Measurements from ENCODE around the gene EBF4.
"Not testable (repeated sequence)": the region's sequence is repeated elsewhere in the genome, so short reads cannot be mapped to it uniquely, and the experiment has no call there.

The EBF4 gene

DNA sequence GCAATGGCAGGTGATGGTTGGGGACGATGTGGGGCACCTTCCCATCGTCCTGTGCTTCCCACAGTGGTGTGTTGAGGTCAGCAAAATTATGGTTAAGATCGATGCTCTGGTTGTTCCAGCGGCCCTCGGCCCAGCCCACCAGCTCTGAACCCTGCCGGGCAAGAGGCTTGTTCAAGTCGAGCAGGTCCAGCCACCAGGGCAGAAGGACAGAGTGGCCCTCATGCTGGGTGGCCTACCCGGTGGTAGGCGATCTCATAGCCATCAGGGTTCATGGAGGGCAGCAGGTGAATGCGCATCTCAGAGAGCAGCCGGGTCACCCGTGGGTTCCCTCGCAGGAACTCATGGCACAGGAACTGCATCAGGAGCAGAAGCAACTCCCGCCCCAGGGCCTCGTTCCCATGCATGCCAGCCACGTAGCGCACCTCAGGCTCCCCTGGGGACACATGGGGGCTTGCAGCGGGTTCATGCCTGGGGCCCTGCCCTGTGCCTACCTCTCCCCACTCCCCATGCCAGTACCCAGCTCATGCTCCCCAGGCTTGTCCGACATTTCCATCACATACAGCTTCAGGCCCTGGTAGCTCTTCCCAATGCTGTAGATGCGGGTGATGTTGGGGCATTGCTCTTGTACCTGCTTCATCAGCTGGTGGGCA is 103.6 kb downstream of the EBF4 start:
- no peak for DNase-seq (ENCODE audit: low spot score)

DNA sequence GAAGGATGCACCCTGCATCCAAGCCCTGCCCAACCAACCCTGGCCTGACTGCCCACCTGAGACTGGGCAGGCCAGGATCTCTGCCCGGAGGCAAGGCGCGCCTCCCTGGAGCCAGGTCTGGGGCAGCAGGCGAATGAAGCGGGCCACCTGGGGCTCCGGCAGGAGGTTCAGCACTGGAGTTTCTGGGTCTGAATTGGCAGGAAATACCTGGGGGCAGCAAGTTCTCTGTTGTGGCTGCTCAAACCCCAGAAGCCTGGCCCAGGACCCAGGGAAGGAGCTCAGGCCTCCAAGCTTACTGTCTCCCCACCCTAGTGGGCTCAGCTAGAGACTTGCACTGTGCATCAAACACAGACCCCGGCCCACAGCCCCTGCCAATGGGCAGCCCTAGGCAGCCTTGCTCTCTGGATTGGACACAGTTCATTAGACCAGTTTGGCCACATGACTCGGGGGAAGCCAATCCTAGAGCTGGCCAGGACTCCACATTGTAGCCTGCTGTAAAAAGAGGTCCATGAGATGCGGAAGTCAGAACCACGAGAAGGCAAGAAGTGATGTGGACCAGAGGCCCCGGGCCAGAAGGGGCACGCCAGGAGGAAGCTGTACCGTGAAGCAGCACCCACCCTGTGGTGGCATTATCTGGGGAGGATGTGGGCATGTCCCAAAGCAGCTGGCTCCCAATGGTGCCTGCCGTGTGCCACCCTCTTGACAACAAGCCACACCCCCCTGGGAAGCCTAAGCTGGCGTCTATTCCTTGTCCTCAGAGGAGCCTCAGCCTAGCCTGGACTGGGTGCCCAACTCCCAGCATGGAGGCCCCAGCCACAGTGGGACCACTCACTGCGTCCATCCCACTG is 104.8 kb downstream of the EBF4 start:
- no peak for DNase-seq (ENCODE audit: low spot score)

DNA sequence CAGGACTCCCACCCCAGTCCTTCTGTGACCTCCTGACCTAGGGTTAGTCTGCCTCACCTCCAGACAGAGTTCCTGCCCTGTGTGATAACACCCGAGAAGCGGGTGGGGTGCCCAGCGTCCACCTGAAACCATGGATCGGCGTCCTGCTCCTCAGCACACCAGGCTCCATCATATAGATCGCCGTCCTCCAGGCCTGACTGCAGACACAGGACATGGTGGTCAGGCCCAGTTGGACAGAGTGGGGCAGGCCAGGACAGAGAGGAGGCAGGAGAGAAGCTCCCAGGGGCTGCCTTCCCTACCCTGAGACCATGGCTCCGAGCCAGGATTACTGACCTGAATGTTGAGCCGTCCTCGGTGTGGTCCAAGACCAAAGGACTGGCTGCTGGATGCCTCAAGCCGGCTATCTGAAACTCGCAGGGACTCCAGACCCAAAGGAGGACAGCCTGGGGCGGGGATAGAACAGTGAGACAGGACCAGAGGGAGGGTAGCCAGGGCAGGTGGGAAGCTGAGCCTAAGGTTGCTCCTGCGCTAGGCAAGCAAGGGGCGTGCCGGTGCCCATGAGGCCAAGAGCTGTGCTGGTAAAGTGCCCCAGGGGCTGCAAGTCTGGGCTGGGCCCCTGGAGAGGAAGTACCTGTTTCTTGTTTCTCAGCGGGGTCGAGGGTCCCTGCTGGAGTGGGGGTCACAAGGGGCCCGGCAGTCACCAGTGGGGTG is 105.7 kb downstream of the EBF4 start:
- DNase-seq (ENCODE audit: low spot score), result no peak

DNA sequence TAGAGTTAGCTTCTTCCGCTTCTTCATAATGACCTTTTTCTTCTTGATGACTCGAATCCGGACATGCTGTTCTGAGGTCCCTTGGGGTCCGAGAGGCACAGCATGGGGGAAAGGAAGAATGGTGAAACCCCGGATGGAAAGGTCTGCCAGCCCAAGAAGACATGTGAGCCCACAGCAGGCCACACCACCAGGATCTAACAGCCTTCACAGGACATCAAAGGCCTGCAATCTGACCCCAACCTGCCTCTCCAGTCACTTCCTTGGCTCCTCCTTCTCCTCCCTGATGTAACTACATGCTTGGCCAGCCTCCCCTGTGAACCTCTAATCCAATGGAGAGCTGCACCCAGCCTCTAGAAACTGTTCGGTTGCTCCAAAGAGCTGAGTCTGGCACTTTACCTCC is 106.2 kb downstream of the EBF4 start:
- peak; percentile 73 for DNase-seq (ENCODE audit: low spot score)

DNA sequence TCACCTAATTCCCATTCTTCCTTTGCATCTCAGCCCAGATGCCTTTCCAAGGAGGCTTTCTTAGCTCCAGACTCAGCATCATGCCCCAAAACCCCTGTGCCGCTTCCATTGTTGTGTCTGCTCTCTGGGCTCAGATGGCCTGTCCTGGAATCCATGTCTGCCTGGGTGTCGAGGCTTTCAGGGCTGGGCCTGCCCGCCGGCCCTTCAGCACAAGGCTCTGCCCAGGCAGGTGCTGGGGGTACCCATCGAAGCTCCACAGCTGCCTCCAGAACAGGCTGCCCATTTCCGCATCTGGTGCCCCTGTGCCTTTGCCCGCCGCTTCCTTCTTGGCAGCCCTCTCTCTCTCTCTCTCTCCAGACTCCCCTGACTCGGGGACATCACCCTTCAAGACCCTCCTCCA is 106.7 kb downstream of the EBF4 start:
- no peak for DNase-seq (ENCODE audit: low spot score)

DNA sequence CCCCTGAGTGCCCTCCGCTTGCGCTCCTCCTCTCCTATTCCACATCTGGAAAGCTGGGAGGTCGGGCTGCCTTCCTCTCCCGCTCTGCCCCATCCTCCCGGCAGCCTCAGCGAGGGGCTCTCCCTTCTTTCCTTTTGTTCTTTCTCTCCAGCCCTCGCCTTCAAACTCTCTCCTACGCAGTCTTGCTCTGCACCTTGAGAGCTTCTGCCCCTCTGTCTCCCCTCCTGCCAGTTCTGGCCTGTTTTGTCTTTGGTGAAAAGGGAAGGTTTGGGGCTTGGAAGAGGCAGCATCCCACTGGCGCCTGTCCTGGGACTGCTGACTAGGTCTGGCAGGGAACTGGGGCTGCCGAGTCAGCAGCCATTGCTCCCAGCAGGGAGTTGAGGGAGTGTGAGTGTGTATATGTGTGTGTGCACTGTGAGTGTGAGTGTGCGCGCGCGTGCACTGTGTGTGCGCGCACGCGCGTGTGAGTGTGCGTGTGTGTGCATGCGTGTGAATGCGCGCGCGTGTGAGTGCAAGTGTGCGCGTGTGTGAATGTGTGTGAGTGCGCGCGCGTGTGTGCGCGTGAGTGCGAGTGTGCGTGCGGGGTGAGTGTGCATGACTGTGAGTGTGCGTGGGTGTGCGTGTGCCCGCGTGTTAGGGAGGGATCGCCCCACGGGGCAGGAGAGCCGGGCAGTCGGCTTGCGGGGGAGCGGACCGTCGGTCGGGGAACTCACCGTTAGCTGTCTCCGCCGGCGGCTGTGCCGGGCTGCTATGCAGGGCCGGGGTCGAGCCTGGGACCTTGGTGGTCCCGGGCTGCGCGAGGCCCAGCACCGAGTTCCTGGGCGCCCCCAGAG is 107.3 kb downstream of the EBF4 start:
- DNase-seq (ENCODE audit: low spot score), result no peak

DNA sequence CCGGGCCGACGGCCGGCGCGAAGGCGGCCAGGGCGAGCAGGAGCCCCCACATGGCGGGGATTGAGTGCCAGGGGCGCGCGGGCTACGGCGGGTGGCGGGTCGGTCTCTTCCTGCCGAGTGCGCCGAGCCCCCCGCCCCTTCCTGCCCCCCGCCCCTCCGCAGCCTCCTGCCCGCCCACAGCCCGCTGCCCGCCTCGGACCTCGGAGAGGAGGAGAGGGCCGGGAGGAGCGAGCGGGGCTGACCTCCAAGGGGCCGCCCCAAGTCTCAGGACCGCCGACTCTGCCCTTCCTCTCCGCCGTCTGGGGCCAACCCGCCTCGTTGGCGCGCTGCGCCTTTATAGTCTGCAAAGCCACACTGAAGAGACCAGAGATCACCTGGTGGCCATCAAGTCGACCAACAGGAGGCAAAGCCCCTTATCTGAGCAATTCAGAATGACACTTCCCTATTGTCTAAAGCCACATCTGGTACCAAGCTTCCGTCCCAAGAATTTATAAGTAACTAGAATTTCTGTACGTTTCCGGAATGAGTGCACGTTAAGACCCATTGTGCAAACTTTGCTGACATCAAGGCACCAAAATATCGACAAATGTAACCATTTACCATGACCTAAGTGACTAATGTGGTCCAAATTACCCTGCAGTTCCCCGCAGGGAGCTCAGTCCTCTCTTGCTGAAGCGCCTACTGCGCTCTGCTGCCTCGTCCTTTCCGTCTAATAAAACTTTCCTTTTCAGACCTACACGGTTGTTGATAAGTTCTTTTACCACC is 108.1 kb downstream of the EBF4 start, which contains the start of gene CPXM1:
TSS of gene CPXM1 (minus strand) at position 107 of the 765 bp plus-strand sequence. CDS start at position 52, 55 bp downstream.
- DNase-seq (ENCODE audit: low spot score), result no peak

DNA sequence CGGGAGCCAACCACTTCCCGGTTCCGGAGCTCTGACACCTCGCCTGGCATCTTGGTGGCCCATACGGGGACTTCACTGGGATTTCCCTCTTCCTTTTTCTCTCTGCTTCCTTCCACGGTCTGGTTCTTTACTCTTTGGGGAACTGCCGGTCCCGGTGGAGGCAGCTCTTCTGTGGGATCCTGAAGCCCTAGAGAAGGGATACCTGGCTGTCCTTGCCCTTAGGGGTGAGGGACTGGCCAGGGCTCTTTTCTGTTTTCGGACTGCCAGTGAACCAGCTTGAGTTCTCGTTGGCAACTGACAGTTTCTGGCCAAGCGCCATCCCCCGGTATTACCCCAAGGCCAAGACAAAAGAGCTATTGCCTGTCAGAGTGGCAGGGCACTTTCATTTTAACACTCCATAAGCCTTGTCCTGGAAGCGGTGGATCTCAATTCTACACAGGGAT is 108.7 kb downstream of the EBF4 start:
- no peak for DNase-seq (ENCODE audit: low spot score)

DNA sequence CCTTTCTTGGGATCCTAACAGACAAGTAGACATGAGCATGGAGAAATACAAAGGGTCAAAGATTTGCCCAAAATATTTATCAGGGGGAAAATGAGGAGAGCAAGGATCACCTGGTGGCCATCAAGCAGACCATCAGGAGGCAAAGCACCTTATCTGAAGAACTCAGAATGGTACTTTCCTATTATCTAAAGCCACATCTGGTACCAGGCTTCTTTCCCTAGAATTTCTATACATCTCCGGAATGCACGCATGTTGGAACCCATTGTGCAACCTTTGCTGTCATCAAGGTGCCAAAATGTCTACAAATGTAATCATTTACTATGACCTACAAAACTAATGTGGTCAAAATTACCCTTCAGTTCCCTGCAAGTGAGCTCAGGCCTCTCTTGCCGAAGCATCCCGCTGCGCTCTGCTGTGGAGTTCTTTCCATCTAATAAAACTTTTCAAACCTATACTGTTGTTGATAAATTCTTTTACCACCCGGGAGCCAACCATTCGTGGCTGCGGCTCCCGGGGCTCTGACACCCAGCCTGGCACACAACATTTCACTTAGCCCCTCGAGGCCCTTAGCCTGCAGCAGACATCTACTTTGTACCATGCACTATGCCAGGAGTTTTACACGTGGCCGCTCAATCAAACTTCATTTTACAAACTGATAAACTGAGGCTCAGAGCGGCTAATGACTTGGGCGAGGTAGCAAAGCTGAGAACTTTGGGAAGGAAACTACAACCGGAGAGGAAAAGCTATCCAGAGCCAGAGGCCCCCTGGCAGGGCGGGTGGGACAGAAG is 111.7 kb downstream of the EBF4 start:
- DNase-seq (ENCODE audit: low spot score), result no peak

DNA sequence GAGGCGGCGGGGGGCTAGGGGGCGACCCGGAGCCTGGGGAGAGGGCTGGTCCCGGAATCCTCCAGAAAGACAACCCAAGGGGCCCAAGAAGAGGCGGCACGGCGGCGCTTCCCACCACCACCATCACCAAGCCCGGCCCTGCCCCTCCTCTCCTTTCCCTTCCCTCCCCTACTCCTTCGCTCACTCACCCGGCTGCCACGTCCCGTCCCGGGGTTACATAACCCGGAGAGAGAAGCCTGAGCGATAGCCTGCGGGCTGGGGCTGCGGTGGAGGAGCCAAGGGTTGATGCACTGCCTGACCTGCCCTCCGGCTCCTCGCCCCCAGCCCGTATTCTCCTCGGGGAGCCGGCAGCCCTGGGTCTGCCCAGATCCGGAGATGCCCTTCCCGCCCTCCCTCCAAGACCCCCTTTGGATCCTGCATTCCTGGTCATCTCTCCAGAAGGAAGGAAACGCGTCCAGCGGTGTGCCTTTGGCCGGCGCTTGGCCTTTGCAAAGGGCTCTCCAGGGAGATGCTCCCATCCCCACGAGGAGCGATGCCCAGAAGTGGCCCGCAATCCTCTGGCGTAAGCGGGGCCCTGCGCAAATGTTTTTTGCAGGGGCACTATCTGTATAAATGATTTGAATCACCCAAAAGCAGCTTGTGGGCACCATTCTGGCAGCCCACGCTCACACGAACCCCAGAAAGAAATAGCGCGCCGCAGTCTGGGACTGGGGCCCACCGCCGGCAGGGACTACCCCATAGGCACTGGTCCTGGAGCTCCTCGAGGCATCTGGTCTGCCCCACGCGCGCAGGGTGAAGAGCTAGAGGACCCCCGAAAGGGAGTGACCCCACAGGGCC is 112.5 kb downstream of the EBF4 start:
- no peak for DNase-seq (ENCODE audit: low spot score)

DNA sequence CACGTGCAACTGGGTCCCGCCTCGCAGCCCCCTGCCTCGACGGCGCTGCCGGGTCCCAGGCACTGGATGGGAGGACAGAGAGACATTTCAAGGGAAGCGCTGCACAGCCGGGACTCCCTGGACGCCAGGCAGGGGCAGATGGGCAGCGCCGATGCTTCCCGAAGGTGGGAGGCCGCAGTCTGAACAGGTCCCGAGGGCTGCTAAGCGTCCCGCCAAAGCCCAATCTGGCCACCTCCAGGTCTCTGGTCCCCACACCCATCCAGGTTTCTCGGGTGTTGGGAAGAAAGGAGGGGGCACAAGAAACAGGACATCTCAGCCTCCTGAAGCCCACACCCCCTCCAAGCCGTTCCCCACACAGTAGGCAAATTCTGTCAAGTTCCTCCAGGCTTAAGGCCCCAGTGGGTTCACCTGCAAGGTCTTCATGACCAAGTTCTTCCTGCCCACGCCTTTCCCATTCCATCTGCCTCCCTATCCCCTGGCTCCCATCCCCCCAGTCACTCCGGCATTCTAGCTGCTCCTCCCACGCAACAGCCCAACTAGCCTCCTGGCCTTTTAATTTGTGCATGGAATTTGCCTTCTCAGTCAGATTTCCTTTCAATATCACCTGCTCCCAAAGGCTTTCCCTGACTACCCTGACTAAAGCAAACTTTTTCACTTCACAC is 113.2 kb downstream of the EBF4 start:
- peak; percentile 76 for DNase-seq (ENCODE audit: low spot score)

DNA sequence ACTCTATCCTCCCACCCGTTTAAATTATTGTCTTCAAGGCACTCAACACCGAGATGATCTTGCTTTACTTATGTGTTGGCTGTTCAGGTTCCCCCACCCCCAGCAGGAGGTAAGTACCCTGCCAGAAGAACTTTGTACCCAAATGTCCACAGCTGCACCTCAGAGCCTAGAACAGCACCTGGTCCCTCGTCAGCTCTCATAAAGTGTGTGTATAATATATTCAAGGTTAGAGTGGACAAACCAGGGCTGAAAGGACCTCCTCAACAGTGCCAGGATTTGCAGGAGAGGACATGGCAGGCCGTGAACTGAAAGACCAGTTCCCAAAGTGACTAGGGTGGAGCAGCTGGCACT is 113.7 kb downstream of the EBF4 start:
- DNase-seq (ENCODE audit: low spot score), result peak; percentile 33

DNA sequence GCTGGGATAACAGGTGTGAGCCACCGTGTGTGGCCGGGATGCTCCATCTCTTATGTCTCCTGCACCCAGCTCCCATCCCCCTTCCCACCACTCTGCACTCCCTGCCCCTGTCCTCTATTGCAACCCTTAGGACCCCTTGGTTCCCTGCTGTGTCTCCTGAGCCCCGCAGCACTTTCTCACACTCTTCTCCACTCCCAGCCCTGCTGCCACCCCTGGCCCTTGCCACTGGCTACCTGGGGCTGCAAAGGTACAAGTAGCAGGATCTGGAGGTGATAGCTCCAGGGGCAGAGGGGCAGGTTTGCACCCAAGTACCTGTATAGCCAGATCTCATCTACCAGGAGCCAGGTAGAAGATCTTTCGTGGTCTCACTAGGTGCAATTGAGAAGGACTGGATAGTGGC is 114.4 kb downstream of the EBF4 start:
- DNase-seq (ENCODE audit: low spot score), result no peak

DNA sequence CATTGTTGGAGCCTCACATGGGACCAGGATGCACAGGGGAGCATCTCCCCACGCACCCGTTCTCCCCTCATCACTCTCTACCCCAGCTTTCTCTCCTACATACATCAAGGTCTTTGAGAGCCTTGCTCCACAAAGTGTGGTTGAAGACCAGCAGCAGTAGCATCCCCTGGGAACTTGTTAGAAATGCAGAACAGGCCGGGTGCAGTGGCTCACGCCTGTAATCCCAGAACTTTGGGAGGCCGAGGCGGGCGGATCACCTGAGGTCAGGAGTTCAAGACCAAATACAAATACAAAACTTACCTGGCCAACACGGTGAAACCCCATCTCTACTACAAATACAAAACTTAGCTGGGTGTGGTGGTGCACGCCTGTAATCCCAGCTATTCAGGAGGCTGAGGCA is 115.3 kb downstream of the EBF4 start:
- DNase-seq (ENCODE audit: low spot score), result not testable (repeated sequence)

DNA sequence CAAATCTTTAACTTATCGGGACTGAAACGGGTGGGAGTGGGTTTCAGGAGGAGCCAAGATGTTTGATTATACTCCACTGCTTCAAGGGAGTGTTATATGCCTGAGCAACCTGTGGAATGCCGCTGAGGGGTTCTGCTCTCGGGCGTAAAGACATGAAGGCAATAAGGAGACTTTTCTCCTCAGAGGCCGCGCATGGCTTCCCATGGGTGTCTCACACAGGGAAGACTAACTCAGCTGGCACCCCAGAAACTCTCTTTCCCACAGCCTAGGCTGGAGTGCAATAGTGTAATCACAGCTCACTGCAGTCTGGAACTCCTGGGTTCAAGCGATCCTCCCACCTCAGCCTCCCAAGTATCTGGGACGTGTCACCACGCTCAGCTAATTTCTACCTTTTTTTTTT is 117.1 kb downstream of the EBF4 start:
- no peak for DNase-seq (ENCODE audit: low spot score)
